ENCODE data around the gene EPM2AIP1. TPM values are rescaled to one million over a fixed set of nuclear protein-coding genes. Genes with fewer than 3 reads are reported as not detected.

EPM2AIP1 gene
- total RNA-seq, 1 donor from 2014 or later = 4.6 TPM

DNA sequence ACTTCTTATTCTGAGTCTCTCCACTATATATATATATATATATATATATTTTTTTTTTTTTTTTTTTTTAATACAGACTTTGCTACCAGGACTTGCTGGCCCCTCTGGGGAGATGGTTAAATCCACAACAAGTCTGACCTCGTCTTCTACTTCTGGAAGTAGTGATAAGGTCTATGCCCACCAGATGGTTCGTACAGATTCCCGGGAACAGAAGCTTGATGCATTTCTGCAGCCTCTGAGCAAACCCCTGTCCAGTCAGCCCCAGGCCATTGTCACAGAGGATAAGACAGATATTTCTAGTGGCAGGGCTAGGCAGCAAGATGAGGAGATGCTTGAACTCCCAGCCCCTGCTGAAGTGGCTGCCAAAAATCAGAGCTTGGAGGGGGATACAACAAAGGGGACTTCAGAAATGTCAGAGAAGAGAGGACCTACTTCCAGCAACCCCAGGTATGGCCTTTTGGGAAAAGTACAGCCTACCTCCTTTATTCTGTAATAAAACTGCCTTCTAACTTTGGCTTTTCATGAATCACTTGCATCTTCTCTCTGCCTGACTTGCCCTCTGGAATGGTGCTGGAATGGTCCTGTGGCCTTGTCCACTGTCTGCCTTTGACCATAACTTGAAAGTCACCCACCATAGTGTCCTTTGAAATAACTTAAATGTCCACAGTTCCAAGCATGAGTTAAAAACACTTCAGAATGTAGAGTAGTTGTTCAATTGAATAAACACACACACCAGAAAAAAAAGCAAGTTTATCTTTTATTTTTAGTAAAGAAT is 32.8 kb upstream of the EPM2AIP1 start:
- no peak overlapping the region for H3K4me3 ChIP-seq (ENCODE audit: low read depth, low read length)
- no peak for DNase-seq (ENCODE audit: low read depth)
- no peak for TF ChIP-seq CTCF (conservative IDR thresholded peaks at IDR 0.05; ENCODE audit: low read depth, low read length)

DNA sequence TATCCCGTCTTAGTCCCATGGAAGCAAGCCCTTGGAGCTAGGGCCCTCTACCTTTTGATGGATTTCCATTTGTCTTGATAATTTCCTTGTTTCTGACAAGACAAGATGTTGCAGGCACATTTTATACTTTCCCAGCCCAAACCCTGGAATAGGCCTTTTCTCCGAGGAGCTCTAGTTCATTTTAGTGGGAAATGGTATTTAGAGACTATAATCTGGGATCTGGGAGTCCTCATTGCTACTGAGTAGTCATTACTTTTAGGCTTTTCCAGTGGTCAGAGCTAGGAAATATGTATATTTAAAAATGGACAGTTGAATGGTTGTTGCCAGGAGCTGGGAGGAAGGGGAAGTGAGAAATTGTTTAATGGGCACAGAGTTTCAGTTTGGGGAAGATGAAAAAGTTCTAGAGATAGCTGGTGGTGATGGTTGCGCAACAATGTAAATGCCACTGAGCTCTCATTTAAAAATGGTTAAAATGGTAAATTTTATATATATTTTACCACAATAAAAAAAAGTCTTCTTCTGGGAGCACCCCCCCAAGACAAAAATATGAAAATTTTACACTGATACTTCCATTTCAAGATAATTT is 32.0 kb upstream of the EPM2AIP1 start:
- no peak for TF ChIP-seq CTCF (conservative IDR thresholded peaks at IDR 0.05; ENCODE audit: low read depth, low read length)
- no peak overlapping the region for H3K4me3 ChIP-seq (ENCODE audit: low read depth, low read length)
- DNase-seq (ENCODE audit: low read depth) = no peak

GRCh38 chr3:37024092-37024491 is 31.2 kb upstream of the EPM2AIP1 start:
- no peak overlapping the region for H3K4me3 ChIP-seq (ENCODE audit: low read depth, low read length)
- DNase-seq (ENCODE audit: low read depth) = no peak
- TF ChIP-seq CTCF (conservative IDR thresholded peaks at IDR 0.05; ENCODE audit: low read depth, low read length) = peak; percentile 27

DNA sequence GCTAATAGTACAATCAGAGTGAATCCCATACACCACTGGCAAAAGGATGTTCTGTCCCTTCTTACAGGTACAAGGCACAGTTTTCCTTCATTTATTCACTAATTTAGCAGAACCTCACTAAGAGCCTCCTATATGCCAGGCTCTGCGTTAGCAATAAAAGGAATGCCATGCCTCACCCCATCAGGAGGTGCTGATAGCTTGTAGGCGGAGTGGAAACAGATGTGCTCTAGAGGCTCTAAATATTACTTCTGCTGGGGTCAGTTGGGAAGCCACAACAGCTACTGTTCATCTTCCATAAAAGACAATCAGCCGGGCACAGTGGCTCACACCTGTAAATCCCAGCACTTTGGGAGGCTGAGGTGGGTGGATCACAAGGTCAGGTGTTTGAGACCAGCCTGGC is 24.8 kb upstream of the EPM2AIP1 start:
- TF ChIP-seq CTCF (conservative IDR thresholded peaks at IDR 0.05; ENCODE audit: low read depth, low read length) = no peak
- H3K4me3 ChIP-seq (ENCODE audit: low read depth, low read length) = no peak overlapping the region
- no peak for DNase-seq (ENCODE audit: low read depth)

GRCh38 chr3:37016903-37017302 is 24.0 kb upstream of the EPM2AIP1 start:
- no peak overlapping the region for H3K4me3 ChIP-seq (ENCODE audit: low read depth, low read length)
- TF ChIP-seq CTCF (conservative IDR thresholded peaks at IDR 0.05; ENCODE audit: low read depth, low read length) = no peak
- DNase-seq (ENCODE audit: low read depth) = no peak

GRCh38 chr3:37015642-37016041 is 22.7 kb upstream of the EPM2AIP1 start:
- no peak for TF ChIP-seq CTCF (conservative IDR thresholded peaks at IDR 0.05; ENCODE audit: low read depth, low read length)
- no peak for DNase-seq (ENCODE audit: low read depth)
- H3K4me3 ChIP-seq (ENCODE audit: low read depth, low read length) = no peak overlapping the region

DNA sequence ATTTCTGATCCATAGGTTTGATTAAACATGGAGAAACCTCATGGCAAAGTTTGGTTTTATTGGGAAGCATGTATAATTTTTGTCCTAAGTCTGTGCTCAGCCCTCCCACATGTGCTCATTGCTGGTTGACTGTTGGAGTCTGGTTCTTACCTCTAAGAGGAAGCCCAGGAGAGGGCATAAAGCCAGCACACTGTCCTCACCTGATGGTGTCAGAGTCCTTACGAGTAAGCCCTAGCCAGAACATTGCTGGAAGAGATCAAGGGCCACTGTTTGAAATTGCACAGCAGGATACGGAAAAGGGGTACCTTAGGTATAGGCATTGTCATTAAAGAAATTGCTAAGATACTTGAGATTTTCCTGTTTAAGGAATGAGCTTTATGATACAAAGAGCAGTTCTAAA is 21.7 kb upstream of the EPM2AIP1 start:
- no peak for TF ChIP-seq CTCF (conservative IDR thresholded peaks at IDR 0.05; ENCODE audit: low read depth, low read length)
- H3K4me3 ChIP-seq (ENCODE audit: low read depth, low read length) = no peak overlapping the region

More for the DNA sequence above, 21.7 kb upstream of the EPM2AIP1 start:
- DNase-seq (ENCODE audit: low read depth) = no peak
